PC-3 (cell line): ENCODE data around the gene PPOX. TPM values are rescaled to one million over a fixed set of nuclear protein-coding genes. Genes with fewer than 3 reads are reported as not detected.

ENCODE experiments used
- ATAC-seq: fragments of 200-7000 bp; cut with Tn5 transposase; 2 replicates; pipeline ENCODE4 v1.9.1; 2020; ENCODE audit warnings: mild to moderate bottlenecking, moderate library complexity
- BruUV-seq: library from RNA; stranded (reverse); fragments of 400-500 nt; replicated peaks from 2 replicates; lab custom pipeline; 2021; lab: Mats Ljungman, UMichigan
- CTCF ChIA-PET: fragments of 300-600 bp; sonication (Branson Sonifier 250); formaldehyde crosslinking; loops from one replicate; lab custom pipeline; 2022; ENCODE audit warnings: antibody characterized with exemption; lab: Charles Lee
- POLR2A ChIA-PET: fragments of 300-600 bp; sonication (Branson Sonifier 250); formaldehyde crosslinking; loops from one replicate; lab custom pipeline; 2022; ENCODE audit warnings: antibody characterized with exemption; ENCODE audit not compliant: unreplicated experiment; lab: Charles Lee
- DNase-seq: peaks from one replicate; pipeline ENCODE4 v3.0.0-alpha.2; 2015
- H2AFZ ChIP-seq: fragments of 300-600 bp; sonication (generic); 2 replicates; pipeline ENCODE4 v1.6.0; 2016; ENCODE audit warnings: antibody characterized with exemption, low read length
- H3F3A ChIP-seq: fragments of 300-600 bp; sonication (generic); one replicate; pipeline ENCODE4 v1.6.0; 2017; ENCODE audit warnings: antibody characterized with exemption, low read length, control low read depth, mild to moderate bottlenecking; ENCODE audit not compliant: unreplicated experiment
- H3K27ac ChIP-seq: fragments of 300-600 bp; sonication (generic); 2 replicates; pipeline ENCODE4 v1.5.1; 2016; ENCODE audit warnings: mild to moderate bottlenecking, low read length
- H3K27me3 ChIP-seq: fragments of 300-600 bp; sonication (generic); 2 replicates; pipeline ENCODE4 v1.6.1; 2016; ENCODE audit warnings: low read length, mixed read lengths
- H3K36me3 ChIP-seq: fragments of 300-600 bp; sonication (generic); 2 replicates; pipeline ENCODE4 v1.6.1; 2016; ENCODE audit warnings: low read depth, mixed run types, low read length, mixed read lengths
- H3K4me1 ChIP-seq: fragments of 300-600 bp; sonication (generic); 2 replicates; pipeline ENCODE4 v1.5.1; 2016; ENCODE audit warnings: low read length; ENCODE audit not compliant: insufficient read depth
- H3K4me2 ChIP-seq: fragments of 300-600 bp; sonication (generic); 2 replicates; pipeline ENCODE4 v1.6.0; 2016; ENCODE audit warnings: low read length
- H3K4me3 ChIP-seq: fragments of 300-600 bp; sonication (generic); 2 replicates; pipeline ENCODE4 v1.5.1; 2016; ENCODE audit warnings: mild to moderate bottlenecking, low read length, mixed read lengths
- H3K79me2 ChIP-seq: fragments of 300-600 bp; sonication (generic); 2 replicates; pipeline ENCODE4 v1.6.1; 2017; ENCODE audit warnings: low read length, mixed read lengths
- H3K9ac ChIP-seq: fragments of 300-600 bp; sonication (generic); 2 replicates; pipeline ENCODE4 v1.6.0; 2016; ENCODE audit warnings: mild to moderate bottlenecking, low read length
- H3K9me2 ChIP-seq: fragments of 300-600 bp; sonication (generic); replicated peaks from 2 replicates; pipeline ENCODE4 v1.6.1; 2016; ENCODE audit warnings: mixed run types, low read length, mixed read lengths
- H3K9me3 ChIP-seq: fragments of 300-600 bp; sonication (generic); 2 replicates; pipeline ENCODE4 v1.6.1; 2016; ENCODE audit warnings: low read length, mixed read lengths
- H4K20me1 ChIP-seq: fragments of 300-600 bp; sonication (generic); 2 replicates; pipeline ENCODE4 v1.6.1; 2016; ENCODE audit warnings: low read length, mixed read lengths
- EZH2 ChIP-seq: fragments of 300-600 bp; sonication (generic); IDR thresholded peaks from one replicate; pipeline ENCODE4 v1.6.1; 2017; ENCODE audit warnings: antibody characterized with exemption, mild to moderate bottlenecking, low read length; ENCODE audit not compliant: unreplicated experiment
- EZH2phosphoT487 ChIP-seq: fragments of 300-600 bp; sonication (generic); IDR thresholded peaks from 2 replicates; pipeline ENCODE4 v1.6.1; 2018; ENCODE audit warnings: mild to moderate bottlenecking, antibody characterized with exemption, low read length, borderline replicate concordance
- intact Hi-C: fragments of 100-400 bp; cut with micrococcal nuclease; formaldehyde crosslinking; loops from 2 replicates; pipeline ENCODE4 v1.9.0; 2023
- total RNA-seq: library from RNA; depleted of rRNA; stranded (reverse); fragments of >200 nt; gene quantifications from 2 replicates; pipeline ENCODE4 v1.2.3, GENCODE V29; 2014
- TF ChIP-seq, protein P1 (sequence below): fragments of 300-600 bp; sonication (generic); conservative IDR thresholded peaks from 2 replicates; pipeline ENCODE4 v1.5.1; 2017; ENCODE audit warnings: antibody characterized with exemption, low read depth, mild to moderate bottlenecking, low read length

The PPOX gene
- total RNA-seq, 1 experiment from 2014 or later = 22.9 TPM

- no peaks in the 10 kb centered on the region for H3K9me2 ChIP-seq
- peak overlapping the region; percentile 91 for H3K27ac ChIP-seq
- no peaks in the 10 kb centered on the region for H3K27me3 ChIP-seq
- peak; percentile 23 for DNase-seq
- TF ChIP-seq, protein P1, sequence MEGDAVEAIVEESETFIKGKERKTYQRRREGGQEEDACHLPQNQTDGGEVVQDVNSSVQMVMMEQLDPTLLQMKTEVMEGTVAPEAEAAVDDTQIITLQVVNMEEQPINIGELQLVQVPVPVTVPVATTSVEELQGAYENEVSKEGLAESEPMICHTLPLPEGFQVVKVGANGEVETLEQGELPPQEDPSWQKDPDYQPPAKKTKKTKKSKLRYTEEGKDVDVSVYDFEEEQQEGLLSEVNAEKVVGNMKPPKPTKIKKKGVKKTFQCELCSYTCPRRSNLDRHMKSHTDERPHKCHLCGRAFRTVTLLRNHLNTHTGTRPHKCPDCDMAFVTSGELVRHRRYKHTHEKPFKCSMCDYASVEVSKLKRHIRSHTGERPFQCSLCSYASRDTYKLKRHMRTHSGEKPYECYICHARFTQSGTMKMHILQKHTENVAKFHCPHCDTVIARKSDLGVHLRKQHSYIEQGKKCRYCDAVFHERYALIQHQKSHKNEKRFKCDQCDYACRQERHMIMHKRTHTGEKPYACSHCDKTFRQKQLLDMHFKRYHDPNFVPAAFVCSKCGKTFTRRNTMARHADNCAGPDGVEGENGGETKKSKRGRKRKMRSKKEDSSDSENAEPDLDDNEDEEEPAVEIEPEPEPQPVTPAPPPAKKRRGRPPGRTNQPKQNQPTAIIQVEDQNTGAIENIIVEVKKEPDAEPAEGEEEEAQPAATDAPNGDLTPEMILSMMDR = no peak
- no peak for TF ChIP-seq EZH2
- TF ChIP-seq EZH2phosphoT487 = no peak
- H3K79me2 ChIP-seq = peaks cover 67% of the 10 kb centered on the region
- peak overlapping the region; percentile 87 for H2AFZ ChIP-seq
- BruUV-seq = TSS peak; percentile 75
- intact Hi-C loops = loop anchor here (2.0 kb wide), 2 partner anchors 20 to 34 kb away; partner anchors contain the start of genes KLHDC9 and UFC1
- peaks cover 11% of the 10 kb centered on the region for H3K36me3 ChIP-seq
- H4K20me1 ChIP-seq = no peaks in the 10 kb centered on the region
- H3K4me2 ChIP-seq = peak overlapping the region; percentile 98
- peaks cover 18% of the 10 kb centered on the region for H3K4me1 ChIP-seq
- POLR2A ChIA-PET = interaction anchor here (0.9 kb wide), 1 partner anchor 16 kb away, joined by 6 read pairs; the partner anchor contains the start of genes NIT1 and PFDN2
- peak overlapping the region; percentile 90 for H3K4me3 ChIP-seq
- CTCF ChIA-PET = interaction anchor here (0.9 to 1.1 kb wide), 2 partner anchors 20 to 33 kb away, joined by 5 read pairs; partner anchors contain the start of genes PPOX and UFC1
- no peaks in the 10 kb centered on the region for H3K9me3 ChIP-seq
- ATAC-seq = peak; percentile 56
- peak overlapping the region; percentile 94 for H3K9ac ChIP-seq
- peaks cover 5% of the 10 kb centered on the region for H3F3A ChIP-seq
Measured at GRCh38 chr1:161133220-161133740, 32.9 kb upstream of the PPOX start.

GRCh38 chr1:161137881-161138280 lies 28.3 kb upstream of the PPOX start:
- Histone ChIP-seq H3K9me3 (no peaks in the 10 kb centered on the region), H3K9me2 (no peaks in the 10 kb centered on the region), H3K79me2 (peaks cover 29% of the 10 kb centered on the region), H3F3A (peaks cover 5% of the 10 kb centered on the region), H3K9ac (no peak overlapping the region), H3K27ac (no peak overlapping the region), H2AFZ (no peak overlapping the region), H3K4me2 (no peak overlapping the region), H3K27me3 (no peaks in the 10 kb centered on the region), H4K20me1 (no peaks in the 10 kb centered on the region), H3K4me1 (no peaks in the 10 kb centered on the region), H3K36me3 (no peaks in the 10 kb centered on the region), H3K4me3 (no peak overlapping the region)
- DNase-seq = no peak
- POLR2A ChIA-PET = no interaction called here
- TF ChIP-seq EZH2 (no peak), EZH2phosphoT487 (no peak)
- TF ChIP-seq, protein P1 = no peak
- no peak for ATAC-seq
- intact Hi-C loops = no loop called here
- CTCF ChIA-PET = no interaction called here
- BruUV-seq = no TSS peak

- H3K27me3 ChIP-seq = no peaks in the 10 kb centered on the region
- no peaks in the 10 kb centered on the region for H4K20me1 ChIP-seq
- BruUV-seq = no TSS peak
- no peak for TF ChIP-seq EZH2
- TF ChIP-seq, protein P1 = no peak
- no peak for TF ChIP-seq EZH2phosphoT487
- DNase-seq (no peak), ATAC-seq (no peak)
- no peak overlapping the region for H3K4me3 ChIP-seq
- CTCF ChIA-PET = no interaction called here
- no peaks in the 10 kb centered on the region for H3K36me3 ChIP-seq
- no peak overlapping the region for H3K4me2 ChIP-seq
- H3K79me2 ChIP-seq = peaks cover 24% of the 10 kb centered on the region
- no peaks in the 10 kb centered on the region for H3K4me1 ChIP-seq
- intact Hi-C loops = no loop called here
- no peaks in the 10 kb centered on the region for H3K9me2 ChIP-seq
- POLR2A ChIA-PET = no interaction called here
- H3K9me3 ChIP-seq = no peaks in the 10 kb centered on the region
- peaks cover 2% of the 10 kb centered on the region for H3F3A ChIP-seq
- no peak overlapping the region for H2AFZ ChIP-seq
- no peak overlapping the region for H3K27ac ChIP-seq
- H3K9ac ChIP-seq = no peak overlapping the region
Measured at GRCh38 chr1:161138431-161138830, 27.8 kb upstream of the PPOX start.
